Naive thymus-derived CD8-positive, alpha-beta T cell (primary cell): ENCODE measurements around the gene PPP1R12A. TPM values are rescaled to one million over a fixed set of nuclear protein-coding genes. Genes with fewer than 3 reads are reported as not detected.

Experiments
- ATAC-seq, 2 donors: fragments of 150-1000 bp; cut with Tn5 transposase in 1 of 2; sonication (Bioruptor Pico), chemical (Tn5 transposase) in 1 of 2; 1 replicate in 1 of 2; 2 replicates in 1 of 2; pipeline ENCODE4 v1.10.0; 2021; ENCODE audit warnings: mild to moderate bottlenecking in 2 of 2, moderate library complexity in 2 of 2
- POLR2A ChIA-PET: fragments of 350-600 bp; sonication (Branson Sonifier 250); formaldehyde crosslinking; loops from one replicate; lab custom pipeline; 2021; ENCODE audit warnings: antibody characterized with exemption; lab: Charles Lee
- DNase-seq, 10 donors: peaks; one replicate each; pipeline versions ENCODE4 v3.0.0 to v3.0.0-alpha.2; 2020 to 2022
- H3K27ac Mint-ChIP-seq, 10 donors: one replicate each; pipeline ENCODE4 v1.8.0; 2020 to 2022; ENCODE audit warnings: mild to moderate bottlenecking in 10 of 10, mixed read lengths in 10 of 10, moderate library complexity in 4 of 10, inconsistent platforms in 1 of 10
- H3K27me3 Mint-ChIP-seq, 5 donors: one replicate each; pipeline ENCODE4 v1.8.0; 2021 to 2022; ENCODE audit warnings: mixed read lengths in 5 of 5
- H3K36me3 Mint-ChIP-seq, 3 donors: one replicate each; pipeline ENCODE4 v1.8.0; 2020 to 2022; ENCODE audit warnings: mixed read lengths in 3 of 3, mild to moderate bottlenecking in 2 of 3, inconsistent platforms in 1 of 3
- H3K4me1 Mint-ChIP-seq, 4 donors: one replicate each; pipeline ENCODE4 v1.8.0; 2021 to 2022; ENCODE audit warnings: mixed read lengths in 4 of 4
- H3K4me3 Mint-ChIP-seq, 10 donors: one replicate each; pipeline ENCODE4 v1.8.0; 2020 to 2022; ENCODE audit warnings: mild to moderate bottlenecking in 10 of 10, mixed read lengths in 10 of 10, moderate library complexity in 6 of 10, inconsistent platforms in 1 of 10
- H3K9me3 Mint-ChIP-seq, 9 donors: one replicate each; pipeline ENCODE4 v1.8.0; 2020 to 2022; ENCODE audit warnings: mixed read lengths in 9 of 9, mild to moderate bottlenecking in 3 of 9, inconsistent platforms in 1 of 9, moderate library complexity in 1 of 9
- polyA plus RNA-seq, 3 donors: library from polyadenylated mRNA; unstranded; fragments of 300-500 nt; fragmentation: Illumina TruSeq; gene quantifications; one replicate each; pipeline ENCODE4 v1.2.3, GENCODE V29; 2021
- total RNA-seq, 8 experiments: library from RNA in 2 of 8; stranded (reverse) in 2 of 8; gene quantifications; one replicate each; pipeline ENCODE4 v1.2.3 and lab custom pipeline; 2021 to 2026

PPP1R12A gene
- total and polyA plus RNA-seq, 5 experiments from 2014 or later, result 75.4 to 133 (median 84.9) TPM

GRCh38 chr12:79850610-79851299, 84.1 kb downstream of the PPP1R12A start:
- Mint-ChIP-seq H3K36me3 (peaks cover 17 to 29% (median 22%) of the 10 kb centered on the region in 3 donors), H3K4me1 (peaks cover 15 to 40% (median 37%) of the 10 kb centered on the region in 4 donors), H3K9me3 (peaks cover 0 to 24% (median 10%) of the 10 kb centered on the region in 9 donors), H3K4me3 (peak overlapping the region in 2 of 10 donors; percentile 6 to 47), H3K27ac (peak overlapping the region in 4 of 10 donors; percentile 14 to 68 (median 60)), H3K27me3 (no peaks in the 10 kb centered on the region)
- ATAC-seq (no peak), DNase-seq (no peak)
- POLR2A ChIA-PET, result no interaction called here

GRCh38 chr12:79848339-79848738, 86.6 kb downstream of the PPP1R12A start:
- ATAC-seq (no peak), DNase-seq (no peak)
- Mint-ChIP-seq H3K27me3 (no peaks in the 10 kb centered on the region), H3K27ac (peak overlapping the region in 5 of 10 donors; percentile 8 to 59 (median 44)), H3K4me3 (peak overlapping the region in 4 of 10 donors; percentile 23 to 55 (median 39)), H3K4me1 (peaks cover 24 to 51% (median 44%) of the 10 kb centered on the region in 4 donors), H3K36me3 (peaks cover 27 to 37% (median 36%) of the 10 kb centered on the region in 3 donors), H3K9me3 (peaks cover 0 to 24% (median 10%) of the 10 kb centered on the region in 9 donors)
- POLR2A ChIA-PET, result no interaction called here

GRCh38 chr12:79847417-79847816, 87.5 kb downstream of the PPP1R12A start:
- POLR2A ChIA-PET, result no interaction called here
- peaks cover 0 to 16% (median 10%) of the 10 kb centered on the region in 9 donors for H3K9me3 Mint-ChIP-seq
- H3K4me3 Mint-ChIP-seq, result peak overlapping the region in 1 of 10 donors; percentile 2
- ATAC-seq (no peak), DNase-seq (no peak)
- peaks cover 23 to 43% (median 35%) of the 10 kb centered on the region in 3 donors for H3K36me3 Mint-ChIP-seq
- peaks cover 24 to 58% (median 49%) of the 10 kb centered on the region in 4 donors for H3K4me1 Mint-ChIP-seq
- peak overlapping the region in 6 of 10 donors; percentile 5 to 53 (median 20) for H3K27ac Mint-ChIP-seq
- H3K27me3 Mint-ChIP-seq, result no peaks in the 10 kb centered on the region

- H3K4me3 Mint-ChIP-seq, result no peak overlapping the region
- H3K27ac Mint-ChIP-seq, result peak overlapping the region in 6 of 10 donors; percentile 6 to 65 (median 22)
- H3K27me3 Mint-ChIP-seq, result no peaks in the 10 kb centered on the region
- H3K4me1 Mint-ChIP-seq, result peaks cover 22 to 56% (median 46%) of the 10 kb centered on the region in 4 donors
- ATAC-seq, result no peak
- peaks cover 30 to 57% (median 48%) of the 10 kb centered on the region in 3 donors for H3K36me3 Mint-ChIP-seq
- DNase-seq, result no peak
- H3K9me3 Mint-ChIP-seq, result peaks cover 0 to 13% (median 4%) of the 10 kb centered on the region in 9 donors
- POLR2A ChIA-PET, result no interaction called here
Observed at GRCh38 chr12:79844693-79845092, 90.2 kb downstream of the PPP1R12A start.

- DNase-seq (no peak), ATAC-seq (no peak)
- POLR2A ChIA-PET, result no interaction called here
- peaks cover 0 to 20% (median 11%) of the 10 kb centered on the region in 9 donors for H3K9me3 Mint-ChIP-seq
- peaks cover 23 to 51% (median 45%) of the 10 kb centered on the region in 4 donors for H3K4me1 Mint-ChIP-seq
- H3K4me3 Mint-ChIP-seq, result peak overlapping the region in 1 of 10 donors; percentile 1
- H3K27me3 Mint-ChIP-seq, result no peaks in the 10 kb centered on the region
- H3K36me3 Mint-ChIP-seq, result peaks cover 37 to 63% (median 55%) of the 10 kb centered on the region in 3 donors
- H3K27ac Mint-ChIP-seq, result peak overlapping the region in 2 of 10 donors; percentile 6 to 68
Observed at GRCh38 chr12:79843978-79844377, 90.9 kb downstream of the PPP1R12A start.

- no peak for ATAC-seq
- Mint-ChIP-seq H3K36me3 (peaks cover 38 to 73% (median 66%) of the 10 kb centered on the region in 3 donors), H3K27ac (peak overlapping the region in 3 of 10 donors; percentile 11 to 59 (median 25)), H3K9me3 (peaks cover 0 to 33% (median 19%) of the 10 kb centered on the region in 9 donors), H3K4me3 (no peak overlapping the region), H3K4me1 (peaks cover 21 to 45% (median 40%) of the 10 kb centered on the region in 4 donors), H3K27me3 (no peaks in the 10 kb centered on the region)
- DNase-seq, result no peak
- POLR2A ChIA-PET, result interaction anchor here (0.5 kb wide), 1 partner anchor 173 kb away, joined by 4 read pairs; no protein-coding TSS in a partner anchor
Observed at GRCh38 chr12:79842630-79843029, 92.3 kb downstream of the PPP1R12A start.

- Mint-ChIP-seq H3K9me3 (peaks cover 0 to 33% (median 19%) of the 10 kb centered on the region in 9 donors), H3K36me3 (peaks cover 38 to 67% (median 67%) of the 10 kb centered on the region in 3 donors), H3K4me3 (no peak overlapping the region), H3K27me3 (no peaks in the 10 kb centered on the region), H3K27ac (peak overlapping the region in 3 of 10 donors; percentile 26 to 77 (median 37)), H3K4me1 (peaks cover 18 to 40% (median 38%) of the 10 kb centered on the region in 4 donors)
- ATAC-seq (no peak), DNase-seq (no peak)
- POLR2A ChIA-PET, result no interaction called here
Observed at GRCh38 chr12:79841878-79842265, 93.0 kb downstream of the PPP1R12A start.

- no peaks in the 10 kb centered on the region for H3K27me3 Mint-ChIP-seq
- no peak for ATAC-seq
- peaks cover 18 to 40% (median 39%) of the 10 kb centered on the region in 4 donors for H3K4me1 Mint-ChIP-seq
- H3K27ac Mint-ChIP-seq, result peak overlapping the region in 2 of 10 donors; percentile 20 to 26
- DNase-seq, result no peak
- H3K36me3 Mint-ChIP-seq, result peaks cover 38 to 67% (median 67%) of the 10 kb centered on the region in 3 donors
- no peak overlapping the region for H3K4me3 Mint-ChIP-seq
- POLR2A ChIA-PET, result no interaction called here
- peaks cover 0 to 33% (median 19%) of the 10 kb centered on the region in 9 donors for H3K9me3 Mint-ChIP-seq
Observed at GRCh38 chr12:79841248-79841877, 93.5 kb downstream of the PPP1R12A start.

- Mint-ChIP-seq H3K27me3 (no peaks in the 10 kb centered on the region), H3K27ac (no peak overlapping the region), H3K4me1 (peaks cover 22 to 55% (median 52%) of the 10 kb centered on the region in 4 donors), H3K9me3 (peaks cover 0 to 33% (median 19%) of the 10 kb centered on the region in 9 donors), H3K36me3 (peaks cover 22 to 60% (median 54%) of the 10 kb centered on the region in 3 donors), H3K4me3 (peak overlapping the region in 1 of 10 donors; percentile 17)
- POLR2A ChIA-PET, result no interaction called here
- DNase-seq, result no peak
- ATAC-seq, result no peak
Observed at GRCh38 chr12:79838359-79838758, 96.5 kb downstream of the PPP1R12A start.

- POLR2A ChIA-PET, result no interaction called here
- H3K36me3 Mint-ChIP-seq, result peaks cover 22 to 61% (median 48%) of the 10 kb centered on the region in 3 donors
- peak overlapping the region in 1 of 10 donors; percentile 60 for H3K27ac Mint-ChIP-seq
- DNase-seq (no peak), ATAC-seq (no peak)
- peaks cover 0 to 33% (median 19%) of the 10 kb centered on the region in 9 donors for H3K9me3 Mint-ChIP-seq
- no peaks in the 10 kb centered on the region for H3K27me3 Mint-ChIP-seq
- peaks cover 26 to 56% (median 53%) of the 10 kb centered on the region in 4 donors for H3K4me1 Mint-ChIP-seq
- H3K4me3 Mint-ChIP-seq, result no peak overlapping the region
Observed at GRCh38 chr12:79837575-79837974, 97.3 kb downstream of the PPP1R12A start.

- ATAC-seq, result no peak
- Mint-ChIP-seq H3K27me3 (no peaks in the 10 kb centered on the region), H3K4me3 (no peak overlapping the region), H3K36me3 (peaks cover 13 to 58% (median 33%) of the 10 kb centered on the region in 3 donors), H3K4me1 (peaks cover 30 to 62% (median 56%) of the 10 kb centered on the region in 4 donors), H3K9me3 (peaks cover 0 to 25% (median 17%) of the 10 kb centered on the region in 9 donors), H3K27ac (no peak overlapping the region)
- POLR2A ChIA-PET, result no interaction called here
- no peak for DNase-seq
Observed at GRCh38 chr12:79835377-79835843, 99.5 kb downstream of the PPP1R12A start.

- peak overlapping the region in 1 of 10 donors; percentile 34 for H3K4me3 Mint-ChIP-seq
- peaks cover 0 to 21% (median 13%) of the 10 kb centered on the region in 9 donors for H3K9me3 Mint-ChIP-seq
- H3K27me3 Mint-ChIP-seq, result no peaks in the 10 kb centered on the region
- peaks cover 9 to 55% (median 28%) of the 10 kb centered on the region in 3 donors for H3K36me3 Mint-ChIP-seq
- peaks cover 30 to 64% (median 58%) of the 10 kb centered on the region in 4 donors for H3K4me1 Mint-ChIP-seq
- H3K27ac Mint-ChIP-seq, result peak overlapping the region in 3 of 10 donors; percentile 0 to 58 (median 15)
- DNase-seq (no peak), ATAC-seq (no peak)
- POLR2A ChIA-PET, result no interaction called here
Observed at GRCh38 chr12:79834712-79835376, 100.1 kb downstream of the PPP1R12A start.
